GM19372 (cell line): ENCODE results near the gene TRIM10.

Source experiments
- ATAC-seq: cut with Tn5 transposase; IDR thresholded peaks from one replicate; pipeline ENCODE4 v1.9.1; 2021; ENCODE audit warnings: mild to moderate bottlenecking, low read depth, moderate library complexity; ENCODE audit not compliant: unreplicated experiment

Gene TRIM10

GRCh38 chr6:30102414-30102969 is 58.5 kb downstream of the TRIM10 start:
- no peak for ATAC-seq
